Smooth muscle cell of the coronary artery (primary cell): ENCODE results near the gene SLC5A8. TPM values are rescaled to one million over a fixed set of nuclear protein-coding genes. Genes with fewer than 3 reads are reported as not detected.

ENCODE experiments used
- total RNA-seq: library from RNA; depleted of rRNA; stranded (reverse); fragments of >200 nt; gene quantifications from 2 replicates; pipeline ENCODE4 v1.2.3, GENCODE V29; 2014; ENCODE audit warnings: low replicate concordance

SLC5A8 gene
- not detected in 2 replicates for total RNA-seq

GRCh38 chr12:101209319-101210302 is at the start of gene SLC5A8:
Gene SLC5A8 (minus strand): TSS chr12:101210238. CDS start chr12:101209848, 390 bp downstream.

Other genes starting within 250 kb of the SLC5A8 start
- gene UTP20, start 69.9 kb upstream of the SLC5A8 start, total RNA-seq = 4.1 and 7.7 TPM in 2 replicates
- 83.7 and 94.3 TPM in 2 replicates for gene ARL1, start 197.5 kb upstream of the SLC5A8 start, total RNA-seq